Astrocyte (in vitro differentiated cells and primary cell): ENCODE results near the gene PXK. TPM values are rescaled to one million over a fixed set of nuclear protein-coding genes. Genes with fewer than 3 reads are reported as not detected.

Experiments used
- DNase-seq: peaks from one replicate; pipeline ENCODE4 v3.0.0-alpha.2; 2010; ENCODE audit warnings: low read depth
- FAIRE-seq: peaks from 2 replicates; lab custom pipeline; 2011; peaks lifted over from hg19 to GRCh38; lab: Jason Lieb, UNC
- H2AFZ ChIP-seq: 2 replicates; pipeline ENCODE4 v1.6.0; 2012; ENCODE audit warnings: low read depth, low read length, inconsistent platforms
- H3K27ac ChIP-seq: 2 replicates; pipeline ENCODE4 v1.5.1; 2011; ENCODE audit warnings: low read depth, low read length, inconsistent platforms
- H3K27me3 ChIP-seq: 2 replicates; pipeline ENCODE4 v1.6.0; 2011; ENCODE audit warnings: low read length, inconsistent platforms; ENCODE audit not compliant: insufficient read depth
- H3K36me3 ChIP-seq: 2 replicates; pipeline ENCODE4 v1.5.1; 2011; ENCODE audit warnings: low read length, inconsistent platforms; ENCODE audit not compliant: insufficient read depth
- H3K4me1 ChIP-seq: 2 replicates; pipeline ENCODE4 v1.5.1; 2011; ENCODE audit warnings: low read length, inconsistent platforms; ENCODE audit not compliant: insufficient read depth
- H3K4me2 ChIP-seq: 2 replicates; pipeline ENCODE4 v1.6.0; 2012; ENCODE audit warnings: low read length, inconsistent platforms
- H3K4me3 ChIP-seq: 2 replicates; pipeline ENCODE4 v1.5.1; 2011; ENCODE audit warnings: low read depth, mild to moderate bottlenecking, low read length, inconsistent platforms; ENCODE audit not compliant: insufficient read depth
- H3K79me2 ChIP-seq: 2 replicates; pipeline ENCODE4 v1.6.0; 2012; ENCODE audit warnings: mild to moderate bottlenecking, low read length, inconsistent platforms; ENCODE audit not compliant: insufficient read depth
- H3K9ac ChIP-seq: 2 replicates; pipeline ENCODE4 v1.6.0; 2012; ENCODE audit warnings: mild to moderate bottlenecking, low read length, inconsistent platforms
- H3K9me3 ChIP-seq: 2 replicates; pipeline ENCODE4 v1.5.1; 2012; ENCODE audit warnings: low read depth, mild to moderate bottlenecking, low read length, inconsistent platforms; ENCODE audit not compliant: insufficient read depth
- H4K20me1 ChIP-seq: 2 replicates; pipeline ENCODE4 v1.6.0; 2012; ENCODE audit warnings: low read length, inconsistent platforms; ENCODE audit not compliant: insufficient read depth
- H3K27ac Mint-ChIP-seq: one replicate; pipeline ENCODE4 v1.8.0; 2021; ENCODE audit warnings: mild to moderate bottlenecking, mixed read lengths; ENCODE audit not compliant: unreplicated experiment
- H3K27me3 Mint-ChIP-seq: one replicate; pipeline ENCODE4 v1.8.0; 2021; ENCODE audit warnings: low read depth, mixed read lengths; ENCODE audit not compliant: unreplicated experiment
- H3K36me3 Mint-ChIP-seq: one replicate; pipeline ENCODE4 v1.8.0; 2021; ENCODE audit warnings: low read depth, mixed read lengths; ENCODE audit not compliant: unreplicated experiment
- H3K4me1 Mint-ChIP-seq: one replicate; pipeline ENCODE4 v1.8.0; 2021; ENCODE audit warnings: low read depth, mixed read lengths; ENCODE audit not compliant: unreplicated experiment
- H3K4me3 Mint-ChIP-seq: one replicate; pipeline ENCODE4 v1.8.0; 2021; ENCODE audit warnings: mild to moderate bottlenecking, moderate library complexity, mixed read lengths; ENCODE audit not compliant: unreplicated experiment
- H3K9me3 Mint-ChIP-seq: one replicate; pipeline ENCODE4 v1.8.0; 2021; ENCODE audit warnings: mild to moderate bottlenecking, mixed read lengths; ENCODE audit not compliant: unreplicated experiment
- CTCF ChIP-seq: IDR thresholded peaks from 2 replicates; pipeline ENCODE4 v1.5.1; 2011; ENCODE audit warnings: low read depth, mild to moderate bottlenecking, inconsistent platforms, low read length, moderate library complexity; ENCODE audit not compliant: insufficient read depth
- EZH2 ChIP-seq: IDR thresholded peaks from 2 replicates; pipeline ENCODE4 v1.6.1; 2012; ENCODE audit warnings: mild to moderate bottlenecking, low read length, inconsistent platforms; ENCODE audit not compliant: insufficient read depth
- total RNA-seq: library from RNA; stranded (reverse); gene quantifications from 2 replicates; pipeline ENCODE4 v1.2.1, GENCODE V29; 2021

PXK gene
- total RNA-seq, 1 donor from 2014 or later = 10.5 TPM

GRCh38 chr3:58464866-58465265 is 132.2 kb downstream of the PXK start:
- DNase-seq (no peak), FAIRE-seq (no peak)
- H3K79me2 ChIP-seq = no peaks in the 10 kb centered on the region
- no peaks in the 10 kb centered on the region for H3K9me3 ChIP-seq
- H3K4me1 Mint-ChIP-seq = peaks cover 9% of the 10 kb centered on the region
- no peaks in the 10 kb centered on the region for H3K9me3 Mint-ChIP-seq
- no peak overlapping the region for H3K4me3 ChIP-seq
- no peaks in the 10 kb centered on the region for H3K27me3 ChIP-seq
- no peaks in the 10 kb centered on the region for H3K27me3 Mint-ChIP-seq
- H3K36me3 Mint-ChIP-seq = no peaks in the 10 kb centered on the region
- H3K27ac ChIP-seq = no peak overlapping the region
- no peak overlapping the region for H3K9ac ChIP-seq
- no peak overlapping the region for H2AFZ ChIP-seq
- H3K4me2 ChIP-seq = no peak overlapping the region
- peaks cover 8% of the 10 kb centered on the region for H3K4me1 ChIP-seq
- no peak overlapping the region for H3K4me3 Mint-ChIP-seq
- H3K27ac Mint-ChIP-seq = no peak overlapping the region
- TF ChIP-seq CTCF (no peak), EZH2 (no peak)
- no peaks in the 10 kb centered on the region for H3K36me3 ChIP-seq
- H4K20me1 ChIP-seq = no peaks in the 10 kb centered on the region

- Histone ChIP-seq H3K4me1 (peaks cover 25% of the 10 kb centered on the region), H3K4me2 (no peak overlapping the region), H3K79me2 (no peaks in the 10 kb centered on the region), H3K27ac (no peak overlapping the region), H3K27me3 (no peaks in the 10 kb centered on the region), H2AFZ (no peak overlapping the region), H3K9me3 (no peaks in the 10 kb centered on the region), H3K36me3 (no peaks in the 10 kb centered on the region), H3K4me3 (no peak overlapping the region), H4K20me1 (no peaks in the 10 kb centered on the region), H3K9ac (no peak overlapping the region)
- Mint-ChIP-seq H3K36me3 (no peaks in the 10 kb centered on the region), H3K4me3 (no peak overlapping the region), H3K27ac (no peak overlapping the region), H3K4me1 (peaks cover 25% of the 10 kb centered on the region), H3K9me3 (no peaks in the 10 kb centered on the region), H3K27me3 (no peaks in the 10 kb centered on the region)
- FAIRE-seq (no peak), DNase-seq (no peak)
- no peak for TF ChIP-seq CTCF
- no peak for TF ChIP-seq EZH2
Observed at GRCh38 chr3:58466899-58467563, 134.3 kb downstream of the PXK start.

GRCh38 chr3:58469096-58469495 is 136.4 kb downstream of the PXK start:
- Mint-ChIP-seq H3K36me3 (no peaks in the 10 kb centered on the region), H3K4me1 (peaks cover 21% of the 10 kb centered on the region), H3K9me3 (no peaks in the 10 kb centered on the region), H3K27ac (no peak overlapping the region), H3K27me3 (no peaks in the 10 kb centered on the region), H3K4me3 (no peak overlapping the region)
- TF ChIP-seq CTCF = no peak
- no peak for TF ChIP-seq EZH2
- Histone ChIP-seq H3K4me2 (no peak overlapping the region), H2AFZ (no peak overlapping the region), H3K27me3 (no peaks in the 10 kb centered on the region), H3K9me3 (no peaks in the 10 kb centered on the region), H3K4me1 (peaks cover 19% of the 10 kb centered on the region), H4K20me1 (no peaks in the 10 kb centered on the region), H3K27ac (no peak overlapping the region), H3K36me3 (no peaks in the 10 kb centered on the region), H3K79me2 (no peaks in the 10 kb centered on the region), H3K9ac (no peak overlapping the region), H3K4me3 (no peak overlapping the region)
- no peak for FAIRE-seq
- no peak for DNase-seq
